Measurements from ENCODE around the gene OR10H2. TPM values are rescaled to one million over a fixed set of nuclear protein-coding genes. Genes with fewer than 3 reads are reported as not detected.

The OR10H2 gene
- total RNA-seq, 6 experiments from 2014 or later, result not detected

DNA sequence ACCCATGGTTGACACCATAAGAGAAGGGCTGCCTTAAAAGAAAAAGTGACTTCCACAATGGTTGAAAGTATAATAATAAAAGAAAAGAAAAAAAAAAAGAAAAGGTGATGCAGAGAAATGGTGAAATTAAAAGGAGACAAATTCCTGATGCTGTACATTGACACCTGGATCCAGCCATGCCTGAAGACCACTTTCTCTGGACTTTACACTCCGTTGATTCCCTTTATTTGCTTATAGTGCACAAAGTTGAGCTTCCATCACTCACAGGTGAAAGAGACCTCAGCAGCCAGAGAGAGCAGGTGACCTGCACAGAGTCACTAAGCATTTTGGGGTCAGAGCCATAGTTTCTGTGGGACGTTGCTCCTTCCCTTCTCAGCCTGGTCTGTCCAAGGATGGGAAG, 47.4 kb downstream of the OR10H2 start:
- no peaks in the 10 kb centered on the region for H3K9me3 ChIP-seq
- peaks cover 0 to 6% (median 0%) of the 10 kb centered on the region in 4 donors for H3K4me1 ChIP-seq
- H3K27ac ChIP-seq, result no peak overlapping the region
- H3K27me3 ChIP-seq, result no peaks in the 10 kb centered on the region
- H3K4me3 ChIP-seq, result no peak overlapping the region
- ATAC-seq (no peak), DNase-seq (no peak)
- TF ChIP-seq, protein P1, sequence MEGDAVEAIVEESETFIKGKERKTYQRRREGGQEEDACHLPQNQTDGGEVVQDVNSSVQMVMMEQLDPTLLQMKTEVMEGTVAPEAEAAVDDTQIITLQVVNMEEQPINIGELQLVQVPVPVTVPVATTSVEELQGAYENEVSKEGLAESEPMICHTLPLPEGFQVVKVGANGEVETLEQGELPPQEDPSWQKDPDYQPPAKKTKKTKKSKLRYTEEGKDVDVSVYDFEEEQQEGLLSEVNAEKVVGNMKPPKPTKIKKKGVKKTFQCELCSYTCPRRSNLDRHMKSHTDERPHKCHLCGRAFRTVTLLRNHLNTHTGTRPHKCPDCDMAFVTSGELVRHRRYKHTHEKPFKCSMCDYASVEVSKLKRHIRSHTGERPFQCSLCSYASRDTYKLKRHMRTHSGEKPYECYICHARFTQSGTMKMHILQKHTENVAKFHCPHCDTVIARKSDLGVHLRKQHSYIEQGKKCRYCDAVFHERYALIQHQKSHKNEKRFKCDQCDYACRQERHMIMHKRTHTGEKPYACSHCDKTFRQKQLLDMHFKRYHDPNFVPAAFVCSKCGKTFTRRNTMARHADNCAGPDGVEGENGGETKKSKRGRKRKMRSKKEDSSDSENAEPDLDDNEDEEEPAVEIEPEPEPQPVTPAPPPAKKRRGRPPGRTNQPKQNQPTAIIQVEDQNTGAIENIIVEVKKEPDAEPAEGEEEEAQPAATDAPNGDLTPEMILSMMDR (IDR thresholded peaks at IDR 0.05), result no peak
- no peak for TF ChIP-seq POLR2A (IDR thresholded peaks at IDR 0.05)
- H3K36me3 ChIP-seq, result no peaks in the 10 kb centered on the region
- 38% methylated on average over 2 of the region's 2 CpGs for WGBS (ENCODE audit: insufficient coverage, low coverage, low lambda C conversion rate, missing lambda C conversion rate)
- intact Hi-C loops (cut with DNase I), result loop anchor here in 1 of 2 donors (5.0 kb wide), 1 partner anchor 98 kb away; no protein-coding TSS in a partner anchor

DNA sequence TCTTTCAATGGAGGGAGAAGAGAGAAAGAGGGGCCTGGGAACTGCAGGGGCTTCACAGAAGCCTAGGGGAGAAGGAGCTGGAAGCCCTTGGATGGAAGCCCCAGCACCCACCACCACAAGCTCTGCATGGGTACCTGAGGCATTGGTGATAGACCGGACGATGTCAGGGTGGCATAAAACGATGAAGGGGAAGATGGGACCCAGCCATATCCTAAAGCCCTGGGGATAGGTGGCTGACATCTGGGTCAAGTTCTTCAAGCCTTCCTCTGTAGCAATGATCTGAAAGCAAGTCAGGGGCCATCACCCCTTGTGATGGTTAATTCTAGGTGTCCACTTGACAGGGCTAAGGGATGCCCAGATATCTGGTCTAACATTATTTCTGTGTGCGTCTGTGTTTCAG, 48.4 kb downstream of the OR10H2 start:
- TF ChIP-seq, protein P1 (IDR thresholded peaks at IDR 0.05), result no peak
- H3K4me1 ChIP-seq, result peaks cover 0 to 11% (median 0%) of the 10 kb centered on the region in 4 donors
- intact Hi-C loops (cut with DNase I), result loop anchor here in 1 of 2 donors (5.0 kb wide), 1 partner anchor 99 kb away; no protein-coding TSS in a partner anchor
- DNase-seq, result no peak
- H3K27me3 ChIP-seq, result no peaks in the 10 kb centered on the region
- H3K36me3 ChIP-seq, result no peaks in the 10 kb centered on the region
- WGBS (ENCODE audit: insufficient coverage, low coverage, low lambda C conversion rate, missing lambda C conversion rate), result 86% methylated on average over 1 of the region's 4 CpGs
- H3K4me3 ChIP-seq, result no peak overlapping the region
- ATAC-seq, result no peak
- H3K9me3 ChIP-seq, result no peaks in the 10 kb centered on the region
- H3K27ac ChIP-seq, result no peak overlapping the region

DNA sequence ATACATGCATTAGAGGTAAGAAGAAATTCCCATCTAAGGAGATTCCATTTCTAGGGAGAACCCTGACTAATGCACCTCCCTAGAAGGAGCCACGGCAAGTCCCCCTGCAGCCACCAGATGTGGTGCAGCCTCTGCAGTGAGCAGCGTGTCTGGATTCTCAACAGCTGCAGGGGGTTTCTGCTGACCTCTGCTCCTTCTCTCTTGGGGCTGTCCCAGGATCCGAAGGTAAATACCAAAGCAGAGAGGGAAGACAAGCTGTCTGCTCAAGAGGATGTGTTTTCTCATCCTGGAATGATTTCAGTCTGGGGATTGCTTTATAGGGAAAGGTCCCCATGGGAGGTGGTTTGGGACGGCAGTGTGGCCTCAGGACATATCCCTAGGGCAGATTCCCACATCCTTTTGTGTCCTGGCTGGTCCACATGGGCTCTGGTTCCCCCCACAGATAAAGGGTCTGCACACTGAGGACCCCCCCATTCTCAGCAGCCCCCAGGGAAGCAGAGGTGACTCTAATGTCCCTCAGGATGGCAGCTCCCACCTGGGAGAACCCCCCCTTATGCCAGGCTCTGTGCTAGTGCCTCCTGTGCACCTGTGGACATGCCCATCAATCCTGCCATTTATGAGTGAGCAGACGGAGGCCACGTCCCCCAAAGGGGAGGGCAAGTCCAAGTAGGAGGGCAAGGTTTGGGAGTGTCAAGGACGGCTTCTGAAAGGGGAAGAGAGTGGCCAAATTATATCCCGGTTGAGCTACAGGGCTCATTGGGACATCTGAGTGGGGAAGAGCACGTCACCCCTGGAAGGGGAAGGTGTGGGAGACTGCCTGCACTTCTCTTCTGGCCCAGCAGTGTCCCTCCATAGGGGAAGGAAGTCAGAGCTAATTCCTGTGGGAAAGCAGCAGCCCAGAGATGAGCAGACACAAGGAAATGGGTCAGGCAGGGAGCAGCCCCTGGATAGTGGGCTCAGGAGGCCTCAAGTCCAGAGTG, 49.5 kb downstream of the OR10H2 start:
- DNase-seq, result no peak
- Histone ChIP-seq H3K27me3 (no peaks in the 10 kb centered on the region), H3K36me3 (no peaks in the 10 kb centered on the region), H3K27ac (no peak overlapping the region), H3K9me3 (no peaks in the 10 kb centered on the region), H3K4me3 (no peak overlapping the region), H3K4me1 (peaks cover 0 to 11% (median 0%) of the 10 kb centered on the region in 4 donors)
- TF ChIP-seq, protein P1 (IDR thresholded peaks at IDR 0.05), result no peak
- no peak for TF ChIP-seq POLR2A (IDR thresholded peaks at IDR 0.05)
- intact Hi-C loops (cut with DNase I), result loop anchor here in 1 of 2 donors (5.0 kb wide), 1 partner anchor 100 kb away; no protein-coding TSS in a partner anchor
- WGBS (ENCODE audit: insufficient coverage, low coverage, low lambda C conversion rate, missing lambda C conversion rate), result 62% methylated on average over 8 of the region's 9 CpGs
- ATAC-seq, result no peak

Other genes with a start within 250 kb of the OR10H2 start
- gene PGLYRP2, start 248.5 kb upstream of the OR10H2 start, total RNA-seq, result 100 to 1,000 TPM in 2 of 6 experiments, 10 to 100 TPM in 4; 45.1 to 135 (median 59.2) TPM
- 1 to 10 TPM in 5 of 6 experiments, under 1 TPM in 1; 0.95 to 6.0 (median 4.5) TPM for gene CYP4F22, start 219.5 kb upstream of the OR10H2 start, total RNA-seq
- not detected for gene CYP4F8, start 112.8 kb upstream of the OR10H2 start, total RNA-seq
- gene CYP4F3, start 87.1 kb upstream of the OR10H2 start, total RNA-seq, result 100 to 1,000 TPM; 186 to 573 (median 245) TPM
- gene CYP4F12, start 54.9 kb upstream of the OR10H2 start, total RNA-seq, result 10 to 100 TPM; 21.9 to 95.5 (median 45.3) TPM
- not detected for gene OR10H3, start 10.0 kb downstream of the OR10H2 start, total RNA-seq
- gene OR10H5, start 59.6 kb downstream of the OR10H2 start, total RNA-seq, result not detected
- not detected for gene OR10H1, start 87.6 kb downstream of the OR10H2 start, total RNA-seq
- gene CYP4F2, start 170.1 kb downstream of the OR10H2 start, total RNA-seq, result 100 to 1,000 TPM; 151 to 228 (median 173) TPM
- 10 to 100 TPM; 55.3 to 95.8 (median 84.5) TPM for gene CYP4F11, start 206.5 kb downstream of the OR10H2 start, total RNA-seq
- not detected for gene OR10H4, start 221.0 kb downstream of the OR10H2 start, total RNA-seq